Smooth muscle cell (in vitro differentiated cells): ENCODE data around the gene CFAP57. TPM values are rescaled to one million over a fixed set of nuclear protein-coding genes. Genes with fewer than 3 reads are reported as not detected.
A peak's percentile ranks its signal among the peaks of the same experiment; 100 is the strongest.

ENCODE experiments used
- DNase-seq: peaks from one replicate; lab custom pipeline; 2025; ENCODE audit not compliant: unreplicated experiment; lab: John Stamatoyannopoulos, UW
- H2AFZ ChIP-seq: fragments of 200-600 bp; sonication (generic); 2 replicates; pipeline ENCODE4 v1.6.0; 2016; ENCODE audit warnings: antibody characterized with exemption, low read depth, mild to moderate bottlenecking
- H3F3A ChIP-seq: fragments of 200-600 bp; sonication (generic); 2 replicates; pipeline ENCODE4 v1.6.0; 2017; ENCODE audit warnings: antibody characterized with exemption, low read depth
- H3K27ac ChIP-seq: fragments of 200-600 bp; sonication (generic); 2 replicates; pipeline ENCODE4 v1.5.1; 2016; ENCODE audit warnings: low read depth, mild to moderate bottlenecking
- H3K27me3 ChIP-seq: fragments of 200-600 bp; sonication (generic); 2 replicates; pipeline ENCODE4 v1.6.1; 2016; ENCODE audit warnings: low read depth, mild to moderate bottlenecking
- H3K36me3 ChIP-seq: fragments of 200-600 bp; sonication (generic); 2 replicates; pipeline ENCODE4 v1.5.1; 2016; ENCODE audit warnings: low read depth
- H3K4me1 ChIP-seq: fragments of 200-600 bp; sonication (generic); 2 replicates; pipeline ENCODE4 v1.5.1; 2016; ENCODE audit warnings: low read depth
- H3K4me2 ChIP-seq: fragments of 200-600 bp; sonication (generic); 2 replicates; pipeline ENCODE4 v1.6.0; 2016; ENCODE audit warnings: mild to moderate bottlenecking
- H3K4me3 ChIP-seq: fragments of 200-600 bp; sonication (generic); 2 replicates; pipeline ENCODE4 v1.5.1; 2016; ENCODE audit warnings: mild to moderate bottlenecking
- H3K79me2 ChIP-seq: fragments of 200-600 bp; sonication (generic); 2 replicates; pipeline ENCODE4 v1.6.0; 2016; ENCODE audit warnings: low read depth, mild to moderate bottlenecking
- H3K9ac ChIP-seq: fragments of 200-600 bp; sonication (generic); 2 replicates; pipeline ENCODE4 v1.6.0; 2016; ENCODE audit warnings: low read depth
- H3K9me3 ChIP-seq: fragments of 200-600 bp; sonication (generic); replicated peaks from 2 replicates; pipeline ENCODE4 v1.5.1; 2016; ENCODE audit warnings: low read depth
- H4K20me1 ChIP-seq: fragments of 200-600 bp; sonication (generic); 2 replicates; pipeline ENCODE4 v1.6.0; 2016; ENCODE audit warnings: low read depth
- CTCF ChIP-seq: fragments of 200-600 bp; sonication (generic); IDR thresholded peaks from 2 replicates; pipeline ENCODE4 v1.5.1; 2017; ENCODE audit warnings: borderline replicate concordance, mild to moderate bottlenecking, antibody characterized with exemption; ENCODE audit not compliant: insufficient read depth, poor library complexity, severe bottlenecking
- WGBS: methylation state at CpG from one replicate; pipeline ENCODE4 v1.1.7; 2016; ENCODE audit warnings: low lambda C conversion rate; 5-methylcytosine and 5-hydroxymethylcytosine counted together
- polyA plus RNA-seq: library from polyadenylated mRNA; unstranded; fragments of >200 nt; fragmentation: Nextera tagmentation; extraction: Ambion mirVana; gene quantifications from 2 replicates; pipeline ENCODE4 v1.2.1, GENCODE V29; 2016
- total RNA-seq: library from RNA; depleted of rRNA; stranded (reverse); fragments of >200 nt; gene quantifications from 2 replicates; pipeline ENCODE4 v1.2.3, GENCODE V29; 2014

The CFAP57 gene
- total and polyA plus RNA-seq, 2 experiments from 2014 or later: 0.22 TPM; not detected in 1

GRCh38 chr1:43232482-43232881 is 60.4 kb downstream of the CFAP57 start:
- H3K4me1 ChIP-seq: peaks cover 8% of the 10 kb centered on the region
- H4K20me1 ChIP-seq: no peaks in the 10 kb centered on the region
- no peaks in the 10 kb centered on the region for H3K36me3 ChIP-seq
- H3K4me3 ChIP-seq: no peak overlapping the region
- no peaks in the 10 kb centered on the region for H3K27me3 ChIP-seq
- DNase-seq: no peak
- H3F3A ChIP-seq: peaks cover 5% of the 10 kb centered on the region
- no peaks in the 10 kb centered on the region for H3K79me2 ChIP-seq
- peak overlapping the region; percentile 58 for H3K4me2 ChIP-seq
- H3K9ac ChIP-seq: no peak overlapping the region
- H2AFZ ChIP-seq: peak overlapping the region; percentile 45
- no peak overlapping the region for H3K27ac ChIP-seq
- 89% methylated on average over 4 of the region's 4 CpGs for WGBS
- no peak for TF ChIP-seq CTCF
- H3K9me3 ChIP-seq: no peaks in the 10 kb centered on the region

GRCh38 chr1:43233631-43234030 is 61.5 kb downstream of the CFAP57 start:
- TF ChIP-seq CTCF: no peak
- no peak overlapping the region for H3K4me3 ChIP-seq
- no peaks in the 10 kb centered on the region for H4K20me1 ChIP-seq
- no peaks in the 10 kb centered on the region for H3K27me3 ChIP-seq
- peaks cover 5% of the 10 kb centered on the region for H3F3A ChIP-seq
- H3K27ac ChIP-seq: no peak overlapping the region
- no peak overlapping the region for H3K9ac ChIP-seq
- H3K4me2 ChIP-seq: no peak overlapping the region
- WGBS: 91% methylated on average over 5 of the region's 5 CpGs
- H3K9me3 ChIP-seq: no peaks in the 10 kb centered on the region
- no peaks in the 10 kb centered on the region for H3K79me2 ChIP-seq
- H3K36me3 ChIP-seq: no peaks in the 10 kb centered on the region
- DNase-seq: no peak
- H3K4me1 ChIP-seq: peaks cover 8% of the 10 kb centered on the region
- no peak overlapping the region for H2AFZ ChIP-seq

GRCh38 chr1:43234267-43234666 is 62.1 kb downstream of the CFAP57 start:
- Histone ChIP-seq H4K20me1 (no peaks in the 10 kb centered on the region), H3F3A (peaks cover 5% of the 10 kb centered on the region), H3K27ac (no peak overlapping the region), H3K4me3 (no peak overlapping the region), H3K27me3 (no peaks in the 10 kb centered on the region), H3K4me2 (no peak overlapping the region), H3K9me3 (no peaks in the 10 kb centered on the region), H3K36me3 (no peaks in the 10 kb centered on the region), H3K79me2 (no peaks in the 10 kb centered on the region), H3K4me1 (peaks cover 8% of the 10 kb centered on the region), H2AFZ (no peak overlapping the region), H3K9ac (no peak overlapping the region)
- no peak for TF ChIP-seq CTCF
- no peak for DNase-seq
- 94% methylated on average over 17 of the region's 17 CpGs for WGBS

- TF ChIP-seq CTCF: no peak
- WGBS: 70% methylated on average over 8 of the region's 8 CpGs
These were observed 62.9 kb downstream of the CFAP57 start for GRCh38 chr1:43235040-43235439.

More at GRCh38 chr1:43235040-43235439, 62.9 kb downstream of the CFAP57 start:
- no peak overlapping the region for H3K4me2 ChIP-seq
- DNase-seq: no peak
- no peaks in the 10 kb centered on the region for H4K20me1 ChIP-seq
- no peaks in the 10 kb centered on the region for H3K27me3 ChIP-seq
- H3K79me2 ChIP-seq: no peaks in the 10 kb centered on the region
- peaks cover 5% of the 10 kb centered on the region for H3F3A ChIP-seq
- H3K36me3 ChIP-seq: no peaks in the 10 kb centered on the region
- no peak overlapping the region for H3K9ac ChIP-seq
- no peak overlapping the region for H3K27ac ChIP-seq
- no peaks in the 10 kb centered on the region for H3K9me3 ChIP-seq
- no peak overlapping the region for H3K4me3 ChIP-seq
- H3K4me1 ChIP-seq: peaks cover 7% of the 10 kb centered on the region
- H2AFZ ChIP-seq: no peak overlapping the region
